Smooth muscle cell (in vitro differentiated cells): ENCODE results near the gene ARHGAP22. TPM values are rescaled to one million over a fixed set of nuclear protein-coding genes. Genes with fewer than 3 reads are reported as not detected.

Source experiments
- DNase-seq: peaks from one replicate; lab custom pipeline; 2025; ENCODE audit not compliant: unreplicated experiment; lab: John Stamatoyannopoulos, UW
- H2AFZ ChIP-seq: fragments of 200-600 bp; sonication (generic); 2 replicates; pipeline ENCODE4 v1.6.0; 2016; ENCODE audit warnings: antibody characterized with exemption, low read depth, mild to moderate bottlenecking
- H3F3A ChIP-seq: fragments of 200-600 bp; sonication (generic); 2 replicates; pipeline ENCODE4 v1.6.0; 2017; ENCODE audit warnings: antibody characterized with exemption, low read depth
- H3K27ac ChIP-seq: fragments of 200-600 bp; sonication (generic); 2 replicates; pipeline ENCODE4 v1.5.1; 2016; ENCODE audit warnings: low read depth, mild to moderate bottlenecking
- H3K27me3 ChIP-seq: fragments of 200-600 bp; sonication (generic); 2 replicates; pipeline ENCODE4 v1.6.1; 2016; ENCODE audit warnings: low read depth, mild to moderate bottlenecking
- H3K36me3 ChIP-seq: fragments of 200-600 bp; sonication (generic); 2 replicates; pipeline ENCODE4 v1.5.1; 2016; ENCODE audit warnings: low read depth
- H3K4me1 ChIP-seq: fragments of 200-600 bp; sonication (generic); 2 replicates; pipeline ENCODE4 v1.5.1; 2016; ENCODE audit warnings: low read depth
- H3K4me2 ChIP-seq: fragments of 200-600 bp; sonication (generic); 2 replicates; pipeline ENCODE4 v1.6.0; 2016; ENCODE audit warnings: mild to moderate bottlenecking
- H3K4me3 ChIP-seq: fragments of 200-600 bp; sonication (generic); 2 replicates; pipeline ENCODE4 v1.5.1; 2016; ENCODE audit warnings: mild to moderate bottlenecking
- H3K79me2 ChIP-seq: fragments of 200-600 bp; sonication (generic); 2 replicates; pipeline ENCODE4 v1.6.0; 2016; ENCODE audit warnings: low read depth, mild to moderate bottlenecking
- H3K9ac ChIP-seq: fragments of 200-600 bp; sonication (generic); 2 replicates; pipeline ENCODE4 v1.6.0; 2016; ENCODE audit warnings: low read depth
- H3K9me3 ChIP-seq: fragments of 200-600 bp; sonication (generic); replicated peaks from 2 replicates; pipeline ENCODE4 v1.5.1; 2016; ENCODE audit warnings: low read depth
- H4K20me1 ChIP-seq: fragments of 200-600 bp; sonication (generic); 2 replicates; pipeline ENCODE4 v1.6.0; 2016; ENCODE audit warnings: low read depth
- CTCF ChIP-seq: fragments of 200-600 bp; sonication (generic); IDR thresholded peaks from 2 replicates; pipeline ENCODE4 v1.5.1; 2017; ENCODE audit warnings: borderline replicate concordance, mild to moderate bottlenecking, antibody characterized with exemption; ENCODE audit not compliant: insufficient read depth, poor library complexity, severe bottlenecking
- WGBS: methylation state at CpG from one replicate; pipeline ENCODE4 v1.1.7; 2016; ENCODE audit warnings: low lambda C conversion rate; 5-methylcytosine and 5-hydroxymethylcytosine counted together
- polyA plus RNA-seq: library from polyadenylated mRNA; unstranded; fragments of >200 nt; fragmentation: Nextera tagmentation; extraction: Ambion mirVana; gene quantifications from 2 replicates; pipeline ENCODE4 v1.2.1, GENCODE V29; 2016
- total RNA-seq: library from RNA; depleted of rRNA; stranded (reverse); fragments of >200 nt; gene quantifications from 2 replicates; pipeline ENCODE4 v1.2.3, GENCODE V29; 2014

The ARHGAP22 gene
- total and polyA plus RNA-seq, 2 experiments from 2014 or later, result 1.8 to 8.8 TPM

- Histone ChIP-seq H3K36me3 (no peaks in the 10 kb centered on the region), H3K9ac (no peak overlapping the region), H3K4me1 (no peaks in the 10 kb centered on the region), H3K9me3 (no peaks in the 10 kb centered on the region), H3K27ac (no peak overlapping the region), H3K79me2 (no peaks in the 10 kb centered on the region), H3K27me3 (no peaks in the 10 kb centered on the region), H2AFZ (no peak overlapping the region), H3K4me3 (no peak overlapping the region), H4K20me1 (no peaks in the 10 kb centered on the region), H3K4me2 (no peak overlapping the region), H3F3A (no peaks in the 10 kb centered on the region)
- DNase-seq, result no peak
- WGBS, result 90% methylated on average over 17 of the region's 17 CpGs
- TF ChIP-seq CTCF, result no peak
Observed at GRCh38 chr10:48508791-48509772, 95.8 kb downstream of the ARHGAP22 start.

- 94% methylated on average over 7 of the region's 7 CpGs for WGBS
- DNase-seq, result no peak
- H3F3A ChIP-seq, result no peaks in the 10 kb centered on the region
Observed at GRCh38 chr10:48507933-48508790, 96.7 kb downstream of the ARHGAP22 start.

GRCh38 chr10:48507494-48507893 lies 97.4 kb downstream of the ARHGAP22 start:
- no peaks in the 10 kb centered on the region for H3K9me3 ChIP-seq
- H4K20me1 ChIP-seq, result no peaks in the 10 kb centered on the region
- no peaks in the 10 kb centered on the region for H3K79me2 ChIP-seq
- no peak overlapping the region for H3K4me3 ChIP-seq
- H3K9ac ChIP-seq, result no peak overlapping the region
- no peak for DNase-seq
- no peaks in the 10 kb centered on the region for H3K4me1 ChIP-seq
- WGBS, result 83% methylated on average over 6 of the region's 6 CpGs
- H3K4me2 ChIP-seq, result no peak overlapping the region
- H3K36me3 ChIP-seq, result no peaks in the 10 kb centered on the region
- no peak overlapping the region for H3K27ac ChIP-seq
- no peaks in the 10 kb centered on the region for H3F3A ChIP-seq
- H3K27me3 ChIP-seq, result no peaks in the 10 kb centered on the region
- H2AFZ ChIP-seq, result no peak overlapping the region
- no peak for TF ChIP-seq CTCF

More at GRCh38 chr10:48507933-48508790, 96.7 kb downstream of the ARHGAP22 start:
- Histone ChIP-seq H3K27me3 (no peaks in the 10 kb centered on the region), H3K4me1 (no peaks in the 10 kb centered on the region), H3K36me3 (no peaks in the 10 kb centered on the region), H2AFZ (no peak overlapping the region), H3K27ac (no peak overlapping the region), H3K4me2 (no peak overlapping the region), H4K20me1 (no peaks in the 10 kb centered on the region), H3K79me2 (no peaks in the 10 kb centered on the region), H3K9ac (no peak overlapping the region), H3K4me3 (no peak overlapping the region), H3K9me3 (no peaks in the 10 kb centered on the region)
- no peak for TF ChIP-seq CTCF
